Jurkat, Clone E6-1 (cell line): ENCODE measurements around the gene LYRM7. TPM values are rescaled to one million over a fixed set of nuclear protein-coding genes. Genes with fewer than 3 reads are reported as not detected.
A peak's percentile ranks its signal among the peaks of the same experiment; 100 is the strongest.
"Not testable (repeated sequence)": the region's sequence is repeated elsewhere in the genome, so short reads cannot be mapped to it uniquely, and the experiment has no call there.

Source experiments
- DNase-seq: peaks from one replicate; pipeline ENCODE4 v3.0.0-alpha.2; 2011; ENCODE audit warnings: low read depth, low spot score
- H3K4me3 ChIP-seq: 2 replicates; pipeline ENCODE4 v1.5.1; 2011; ENCODE audit warnings: mild to moderate bottlenecking, low read length, control low read depth, moderate library complexity
- polyA plus RNA-seq: library from polyadenylated mRNA; unstranded; fragments of >200 nt; gene quantifications from one replicate; pipeline ENCODE4 v1.2.1, GENCODE V29; 2012; ENCODE audit warnings: missing spikeins; ENCODE audit not compliant: insufficient read length, insufficient read depth

The LYRM7 gene
- polyA plus RNA-seq = 23.0 TPM

DNA sequence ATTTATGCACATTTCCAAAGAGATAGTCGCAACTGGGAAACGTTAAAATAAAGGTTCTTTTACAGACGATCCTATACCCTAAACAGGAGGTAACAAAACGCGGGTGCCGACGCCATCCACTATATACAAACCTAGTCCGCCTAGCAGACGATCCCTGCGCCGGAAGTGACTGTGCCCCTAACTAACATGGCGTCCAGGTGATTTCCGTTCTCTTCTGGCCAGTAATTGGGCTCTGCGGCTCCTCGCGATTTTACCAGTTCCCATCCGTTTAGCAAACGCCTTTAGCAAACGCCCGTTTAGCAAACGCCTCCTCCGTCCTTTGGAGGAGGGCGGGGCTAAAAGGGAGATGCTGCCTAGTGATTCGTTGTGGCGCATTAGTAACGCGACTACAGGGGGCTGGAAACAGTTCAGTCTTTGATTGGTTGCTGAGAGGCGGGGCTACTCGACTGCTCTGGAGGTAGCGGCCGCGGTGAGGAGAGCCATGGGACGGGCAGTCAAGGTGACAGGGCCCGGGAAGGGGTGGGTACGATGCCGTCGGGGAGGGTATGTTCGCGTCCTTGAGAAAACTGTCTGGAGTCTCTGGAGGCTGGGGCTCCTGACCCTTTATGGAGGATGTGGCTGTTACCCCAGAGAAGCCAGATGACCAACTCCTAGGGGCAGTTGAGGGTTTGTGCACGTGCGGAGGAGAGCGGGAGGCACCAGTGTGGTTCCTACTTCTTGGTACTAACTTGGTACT, at the start of gene LYRM7:
LYRM7 (plus strand) TSS at position 405 of the 736 bp plus-strand sequence; CDS start at position 482, 77 bp downstream.
- H3K4me3 ChIP-seq = peak within 1 kb of the TSS; percentile 90
- peak; percentile 100 for DNase-seq

GRCh38 chr5:131127244-131127643, 43.5 kb upstream of the LYRM7 start:
- not testable (repeated sequence) for DNase-seq, H3K4me3 ChIP-seq

DNA sequence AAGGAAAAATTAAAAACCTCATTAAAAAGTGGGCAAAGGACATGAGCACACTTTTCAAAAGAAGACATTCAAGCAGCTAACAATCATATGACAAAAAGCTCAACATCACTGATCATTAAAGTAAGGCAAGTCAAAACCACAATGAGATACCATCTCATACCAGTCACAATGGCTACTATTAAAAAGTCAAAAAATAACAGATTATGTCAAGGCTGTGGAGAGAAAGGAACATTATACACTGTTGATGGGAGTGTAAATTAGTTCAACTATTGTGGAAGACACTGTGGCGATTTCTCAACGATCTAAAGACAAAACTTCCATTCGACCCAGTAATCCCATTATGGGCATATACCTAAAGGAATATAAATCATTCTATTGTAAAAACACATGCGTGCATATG, 41.4 kb upstream of the LYRM7 start:
- DNase-seq = no peak
- H3K4me3 ChIP-seq = no peak overlapping the region

GRCh38 chr5:131133091-131133490, 37.7 kb upstream of the LYRM7 start:
- H3K4me3 ChIP-seq, DNase-seq: not testable (repeated sequence)

- not testable (repeated sequence) for DNase-seq, H3K4me3 ChIP-seq
Measured at GRCh38 chr5:131138406-131138805, 32.3 kb upstream of the LYRM7 start.

GRCh38 chr5:131139321-131139720, 31.4 kb upstream of the LYRM7 start:
- DNase-seq = no peak
- H3K4me3 ChIP-seq = no peak overlapping the region

DNA sequence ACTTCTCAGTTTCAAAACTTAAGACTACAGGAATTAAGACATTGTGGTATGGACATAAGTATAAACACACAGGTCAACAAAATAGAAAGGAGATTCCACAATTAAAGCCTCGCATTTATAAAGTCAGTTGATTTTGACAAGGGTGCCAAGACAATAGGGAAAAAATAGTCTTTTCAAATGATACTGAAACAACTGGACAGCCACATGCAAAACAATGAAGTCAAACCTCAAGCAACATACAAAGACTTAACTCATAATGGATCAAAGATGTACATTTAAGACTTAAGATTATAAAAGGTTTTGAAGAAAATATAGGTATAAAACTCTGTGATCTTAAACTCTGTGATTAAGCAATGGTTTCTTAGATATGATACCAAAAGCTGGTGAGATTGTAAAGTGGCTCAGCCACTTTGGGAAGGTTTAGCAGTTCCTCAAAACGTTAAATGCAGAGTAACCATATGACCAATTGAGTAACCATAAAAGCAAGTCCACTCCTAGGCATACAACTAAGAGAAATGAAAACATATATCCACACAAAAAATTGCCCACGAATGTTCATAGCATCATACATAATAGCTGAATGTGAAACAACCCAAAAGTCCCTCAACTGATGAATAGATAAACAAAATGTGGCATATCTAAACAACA, 27.6 kb upstream of the LYRM7 start:
- H3K4me3 ChIP-seq = no peak overlapping the region
- no peak for DNase-seq

GRCh38 chr5:131147258-131147657, 23.5 kb upstream of the LYRM7 start:
- DNase-seq = no peak
- H3K4me3 ChIP-seq = no peak overlapping the region

DNA sequence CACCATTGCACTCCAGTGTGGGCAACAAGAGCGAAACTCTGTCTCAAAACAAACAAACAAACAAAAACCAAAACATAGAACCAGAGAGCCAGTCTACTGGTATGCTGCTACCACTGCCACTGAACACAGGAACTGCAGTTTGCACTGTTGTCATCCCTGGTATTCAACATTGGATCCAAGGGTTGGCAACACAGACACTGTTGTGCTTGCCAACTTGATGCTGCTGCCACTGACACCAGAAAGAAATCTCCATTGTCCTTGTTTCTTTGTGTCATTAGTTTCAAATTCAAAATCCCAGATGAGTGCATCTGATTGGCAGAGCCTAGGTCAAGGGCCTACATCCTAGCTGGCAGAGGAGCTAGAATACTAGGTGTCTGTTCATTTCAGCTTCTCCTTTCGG, 21.9 kb upstream of the LYRM7 start:
- no peak for DNase-seq
- H3K4me3 ChIP-seq = no peak overlapping the region

- no peak overlapping the region for H3K4me3 ChIP-seq
- DNase-seq = no peak
Measured at GRCh38 chr5:131150408-131150807, 20.3 kb upstream of the LYRM7 start.

GRCh38 chr5:131151216-131151615, 19.5 kb upstream of the LYRM7 start:
- DNase-seq = no peak
- H3K4me3 ChIP-seq = no peak overlapping the region

DNA sequence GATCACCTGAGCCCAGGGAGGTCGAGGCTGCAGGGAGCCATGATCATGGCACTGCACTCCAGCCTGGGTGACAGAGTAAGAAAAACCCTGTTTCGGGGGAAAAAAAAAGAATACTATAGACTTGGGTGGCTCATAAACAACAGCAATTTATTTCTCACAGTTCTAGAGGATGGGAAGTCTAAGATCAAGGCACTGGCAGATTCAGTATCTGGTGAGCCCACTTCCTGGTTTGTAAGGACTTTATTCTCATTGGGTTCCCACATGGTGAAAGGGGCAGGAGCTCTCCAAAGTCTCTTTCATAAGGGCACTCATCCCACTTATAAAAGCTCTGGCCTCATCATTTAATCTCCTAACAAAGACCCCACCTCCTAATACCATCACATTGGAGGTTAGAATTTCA, 14.4 kb upstream of the LYRM7 start:
- H3K4me3 ChIP-seq = no peak overlapping the region
- peak; percentile 60 for DNase-seq

- DNase-seq = no peak
- H3K4me3 ChIP-seq = no peak overlapping the region
Measured at GRCh38 chr5:131156957-131157356, 13.8 kb upstream of the LYRM7 start.

GRCh38 chr5:131160134-131160533, 10.6 kb upstream of the LYRM7 start:
- H3K4me3 ChIP-seq = no peak overlapping the region
- no peak for DNase-seq

- peak; percentile 42 for DNase-seq
- peak overlapping the region; percentile 87 for H3K4me3 ChIP-seq
Measured at GRCh38 chr5:131163276-131164119, 7.2 kb upstream of the LYRM7 start.

GRCh38 chr5:131164191-131165118, 6.3 kb upstream of the LYRM7 start:
- peak; percentile 41 for DNase-seq
- H3K4me3 ChIP-seq = peak overlapping the region; percentile 87

- DNase-seq = peak; percentile 89
- peak within 1 kb of the TSS; percentile 87 for H3K4me3 ChIP-seq
Measured at GRCh38 chr5:131165119-131165727, 5.5 kb upstream of the LYRM7 start, which contains the start of gene HINT1. Gene HINT1, minus strand, starts transcription at chr5:131165256. Its CDS starts 51 bp downstream, at chr5:131165205.

DNA sequence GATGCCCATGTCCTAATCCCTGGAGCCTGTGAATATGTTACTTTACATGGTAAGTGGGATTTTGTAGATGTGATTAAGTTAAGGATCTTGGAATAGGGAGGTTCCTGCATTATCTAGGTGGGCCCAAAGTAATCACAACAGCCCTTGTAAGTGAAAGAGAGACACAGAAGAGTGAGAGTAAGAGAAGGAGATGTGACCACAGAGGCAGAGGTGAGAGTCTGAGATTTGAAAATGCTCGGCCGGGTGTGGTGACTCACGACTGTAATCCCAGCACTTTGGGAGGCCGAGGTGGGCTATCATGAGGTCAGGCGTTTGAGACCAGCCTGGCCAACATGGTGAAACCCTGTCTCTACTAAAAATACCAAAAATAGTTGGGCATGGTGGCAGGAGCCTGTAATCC, 3.1 kb upstream of the LYRM7 start:
- DNase-seq = no peak
- H3K4me3 ChIP-seq = no peak overlapping the region
